Measurements from ENCODE around the gene TIE1. TPM values are rescaled to one million over a fixed set of nuclear protein-coding genes. Genes with fewer than 3 reads are reported as not detected.
A peak's percentile ranks its signal among the peaks of the same experiment; 100 is the strongest.

Gene TIE1
- total RNA-seq = 562 and 620 TPM in 2 replicates
- 531 and 629 TPM in 2 replicates for polyA plus RNA-seq
- 303 and 371 TPM in 2 replicates for polyA plus RNA-seq (2011; cell fraction: cytosol; rRNA removed)
- polyA plus RNA-seq (2011; cell fraction: nucleus; rRNA removed) = 899 and 1,112 TPM in 2 replicates
- 356 and 371 TPM in 2 replicates for polyA plus RNA-seq (2012)
- 711 and 735 TPM in 2 replicates for polyA minus RNA-seq
- polyA minus RNA-seq (2011; cell fraction: cytosol; rRNA and poly(A)+ RNA removed) = not detected
- polyA minus RNA-seq (2011; cell fraction: nucleus; rRNA and poly(A)+ RNA removed) = 403 and 577 TPM in 2 replicates
- percentile 94 among the genes with signal in this experiment for Bru-seq, nascent RNA
- percentile 98 among the genes with signal in this experiment for BruChase-seq, experiment 1, labeled RNA remaining after a 6-hour chase
- percentile 98 among the genes with signal in this experiment for BruChase-seq, experiment 2, labeled RNA remaining after a 2-hour chase
- long read RNA-seq, transcript TIE1-201 (23 exons, 3,882 nt) = major isoform, 149 of 599 reads
- long read RNA-seq, partial matches to known transcripts = 235 of 599 reads
- long read RNA-seq, other reads (novel, unspliced or antisense) = 215 of 599 reads

DNA sequence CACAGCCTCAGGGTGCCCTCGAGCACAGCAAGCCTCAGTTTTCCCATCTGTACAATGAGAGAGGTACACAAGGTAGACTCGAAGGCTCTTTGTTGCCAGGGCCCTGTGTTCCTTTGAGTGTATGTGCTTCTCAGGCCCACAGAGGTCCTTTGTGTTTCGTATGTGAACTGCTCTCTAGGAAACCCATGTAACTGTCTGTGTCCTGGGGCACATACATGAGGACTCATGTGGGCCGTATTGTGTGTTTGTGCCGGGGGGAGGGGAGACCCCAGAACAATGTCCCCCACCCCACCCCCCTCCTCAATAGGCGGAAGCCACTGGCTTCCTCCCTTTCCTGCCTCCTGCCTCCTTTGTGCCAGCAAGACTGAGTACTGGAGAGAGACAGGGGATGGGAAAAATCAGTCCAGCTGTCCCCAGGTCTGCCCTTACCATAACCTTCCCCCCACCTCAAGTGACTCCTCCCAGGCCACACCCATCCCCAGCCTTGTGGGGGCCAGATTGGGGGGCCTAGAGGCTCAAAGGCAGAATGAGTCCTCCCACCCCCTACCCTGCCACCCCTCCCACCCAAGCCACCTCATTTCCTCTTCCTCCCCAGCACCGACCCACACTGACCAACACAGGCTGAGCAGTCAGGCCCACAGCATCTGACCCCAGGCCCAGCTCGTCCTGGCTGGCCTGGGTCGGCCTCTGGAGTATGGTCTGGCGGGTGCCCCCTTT, at the start of gene TIE1:
Gene TIE1, plus strand, starts transcription at position 605 of the 717 bp plus-strand sequence. Its CDS starts 90 bp downstream, at position 695.
- peaks cover 4 to 8% of the 10 kb centered on the region in 2 experiments for H3K36me3 ChIP-seq (ENCODE audit: control insufficient read depth in 2 of 2, extremely low read depth in 1 of 2, insufficient read depth in 2 of 2, low read length in 2 of 2)
- peaks cover 45% of the 10 kb centered on the region for H3K4me1 ChIP-seq (ENCODE audit: control insufficient read depth, extremely low read depth, insufficient read depth, low read length)
- H3K79me2 ChIP-seq (ENCODE audit: control insufficient read depth, insufficient read depth, low read length) = peaks cover 48% of the 10 kb centered on the region
- FAIRE-seq (peak; percentile 99), DNase-seq (ENCODE audit: low read depth, low spot score) (peak; percentile 94)
- ChIA-PET POLR2A (interaction anchor here (0.6 to 1.3 kb wide), 5 partner anchors 9 to 349 kb away, joined by 3 to 10 read pairs (median 4); no protein-coding TSS in a partner anchor), CTCF (interaction anchor here (1.4 to 1.5 kb wide), 3 partner anchors 29 to 114 kb away, joined by 3 to 7 read pairs (median 7); no protein-coding TSS in a partner anchor)
- TF ChIP-seq GATA2 (IDR thresholded peaks at IDR 0.05; ENCODE audit: insufficient read depth, insufficient read length, low read depth, low read length) = no peak
- no peak for TF ChIP-seq EZH2 (IDR thresholded peaks at IDR 0.05; ENCODE audit: borderline replicate concordance, low read depth, low read length, severe bottlenecking)
- peak; percentile 98 for TF ChIP-seq POLR2A (IDR thresholded peaks at IDR 0.05; ENCODE audit: low read depth, low read length)
- peak; percentile 96 for TF ChIP-seq POLR2AphosphoS5 (IDR thresholded peaks at IDR 0.05; ENCODE audit: insufficient read depth, low read depth, low read length)
- no peak for TF ChIP-seq JUN (IDR thresholded peaks at IDR 0.05; ENCODE audit: borderline replicate concordance, insufficient read depth, insufficient read length, low read depth)
- TF ChIP-seq, protein P1, sequence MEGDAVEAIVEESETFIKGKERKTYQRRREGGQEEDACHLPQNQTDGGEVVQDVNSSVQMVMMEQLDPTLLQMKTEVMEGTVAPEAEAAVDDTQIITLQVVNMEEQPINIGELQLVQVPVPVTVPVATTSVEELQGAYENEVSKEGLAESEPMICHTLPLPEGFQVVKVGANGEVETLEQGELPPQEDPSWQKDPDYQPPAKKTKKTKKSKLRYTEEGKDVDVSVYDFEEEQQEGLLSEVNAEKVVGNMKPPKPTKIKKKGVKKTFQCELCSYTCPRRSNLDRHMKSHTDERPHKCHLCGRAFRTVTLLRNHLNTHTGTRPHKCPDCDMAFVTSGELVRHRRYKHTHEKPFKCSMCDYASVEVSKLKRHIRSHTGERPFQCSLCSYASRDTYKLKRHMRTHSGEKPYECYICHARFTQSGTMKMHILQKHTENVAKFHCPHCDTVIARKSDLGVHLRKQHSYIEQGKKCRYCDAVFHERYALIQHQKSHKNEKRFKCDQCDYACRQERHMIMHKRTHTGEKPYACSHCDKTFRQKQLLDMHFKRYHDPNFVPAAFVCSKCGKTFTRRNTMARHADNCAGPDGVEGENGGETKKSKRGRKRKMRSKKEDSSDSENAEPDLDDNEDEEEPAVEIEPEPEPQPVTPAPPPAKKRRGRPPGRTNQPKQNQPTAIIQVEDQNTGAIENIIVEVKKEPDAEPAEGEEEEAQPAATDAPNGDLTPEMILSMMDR (IDR thresholded peaks at IDR 0.05; ENCODE audit: extremely low read depth in 1 of 2, insufficient read depth in 1 of 2, low read depth in 1 of 2, low read length in 2 of 2) = no peak
- peak; percentile 26 for TF ChIP-seq FOS (IDR thresholded peaks at IDR 0.05; ENCODE audit: borderline replicate concordance, insufficient read depth, low read length)
- peak within 1 kb of the TSS; percentile 47 to 96 (median 76) for H3K4me3 ChIP-seq (replicated peaks in 1 of 3; ENCODE audit: insufficient read depth in 1 of 3, low read depth in 1 of 3, low read length in 3 of 3)
- TSS peak; percentile 67 for BruUV-seq (replicated peaks)
- H3K27ac ChIP-seq (ENCODE audit: insufficient read depth, low read depth, low read length) = peak within 1 kb of the TSS; percentile 84
- H3K9me3 ChIP-seq (replicated peaks; ENCODE audit: control insufficient read depth, insufficient read depth, low read length) = no peaks in the 10 kb centered on the region
- H3K9ac ChIP-seq (replicated peaks; ENCODE audit: extremely low read depth, insufficient read depth, low read length) = peak within 1 kb of the TSS; percentile 96
- intact Hi-C loops (cut with micrococcal nuclease) (loop anchor here (1.0 to 5.0 kb wide), 6 partner anchors 26 to 172 kb away; partner anchors contain the start of genes CDC20, CFAP57 and EBNA1BP2), dilution Hi-C loops (cut with MboI; ENCODE audit: extremely low pct_ligation_motif_present, low sequenced_read_pairs) (no loop called here)
- H3K4me2 ChIP-seq (ENCODE audit: insufficient read depth, low read length) = peak within 1 kb of the TSS; percentile 98
- H2AFZ ChIP-seq (ENCODE audit: low read depth, low read length) = peak within 1 kb of the TSS; percentile 13
- no peaks in the 10 kb centered on the region for H3K27me3 ChIP-seq (ENCODE audit: control insufficient read depth in 2 of 2, insufficient read depth in 2 of 2, low read length in 2 of 2)
- H4K20me1 ChIP-seq (replicated peaks; ENCODE audit: control insufficient read depth, extremely low read depth, insufficient read depth, low read length) = no peaks in the 10 kb centered on the region
- no peaks in the 10 kb centered on the region for H3K9me1 ChIP-seq (replicated peaks; ENCODE audit: control insufficient read depth, extremely low read depth, insufficient read depth, low read length)
